ENCODE data around the gene ZC3H12A.
A peak's percentile ranks its signal among the peaks of the same experiment; 100 is the strongest.

ZC3H12A gene

GRCh38 chr1:37456614-37457013 lies 17.8 kb upstream of the ZC3H12A start:
- no peak for DNase-seq

DNA sequence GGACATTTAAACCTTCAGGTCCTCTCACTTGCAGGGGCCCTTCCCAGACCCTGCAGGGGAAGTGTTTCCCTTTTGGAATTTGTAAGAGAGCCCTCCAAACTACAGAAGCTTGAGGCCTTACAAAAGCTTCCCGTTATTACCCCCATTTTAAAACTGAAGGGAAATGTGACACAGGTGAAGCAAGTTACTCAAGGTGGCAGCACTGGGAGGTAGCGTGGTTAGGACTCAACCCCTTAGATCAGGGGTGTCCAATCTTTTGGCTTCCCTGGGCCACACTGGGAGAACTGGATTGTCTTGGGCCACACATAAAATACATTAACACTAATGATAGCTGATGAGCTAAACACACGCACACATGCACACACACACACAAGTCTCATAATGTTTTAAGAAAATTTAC lies 15.8 kb upstream of the ZC3H12A start:
- no peak for DNase-seq

- peak in 1 of 4 experiments; percentile 23 for DNase-seq
Measured at GRCh38 chr1:37461698-37462436, 12.5 kb upstream of the ZC3H12A start.

- DNase-seq, result no peak
Measured at GRCh38 chr1:37464443-37464842, 9.9 kb upstream of the ZC3H12A start.

DNA sequence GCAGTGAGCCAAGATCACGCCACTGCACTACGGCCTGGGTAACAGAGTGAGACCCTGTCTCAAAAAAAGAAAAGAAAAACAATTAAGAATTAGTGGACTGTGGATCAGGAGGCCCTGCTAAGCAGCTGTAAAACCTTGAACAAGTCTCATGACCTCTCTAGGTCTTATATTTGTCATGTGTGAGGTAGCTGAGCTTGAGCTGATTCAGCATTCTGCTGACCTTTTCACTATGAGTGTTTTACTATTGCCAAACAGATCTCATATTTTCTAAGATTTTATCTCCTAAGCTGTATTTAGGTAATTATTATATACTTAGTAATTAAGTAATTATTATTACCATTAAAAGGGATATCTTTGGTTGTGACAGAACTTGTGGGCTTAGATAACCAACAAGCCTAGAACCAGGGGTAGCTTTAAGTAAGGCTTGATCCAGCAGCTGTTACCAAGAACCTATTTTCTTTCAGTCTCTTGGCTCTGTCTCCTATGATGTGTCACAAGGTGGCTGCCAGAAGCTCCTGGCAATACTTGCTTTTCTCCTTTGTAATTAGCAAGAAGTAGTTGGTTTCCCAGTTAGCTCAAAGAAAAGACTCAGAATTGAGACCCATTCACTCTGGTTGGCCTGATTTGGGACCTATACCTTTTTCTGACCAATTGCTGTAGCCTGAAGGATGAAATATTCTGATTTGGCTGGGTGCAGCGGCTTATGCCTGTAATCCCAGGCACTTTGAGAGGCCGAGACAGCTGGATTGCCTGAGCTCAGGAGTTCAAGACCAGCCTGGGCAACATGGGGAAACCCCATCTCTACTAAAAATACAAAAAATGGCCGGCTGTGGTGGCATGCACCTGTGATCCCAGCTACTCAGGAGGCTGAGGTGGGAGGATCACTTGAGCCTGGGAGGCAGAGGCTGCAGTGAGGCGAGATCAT lies 8.5 kb upstream of the ZC3H12A start:
- peak in 2 of 4 experiments; percentile 55 to 58 for DNase-seq

GRCh38 chr1:37468037-37468436 lies 6.3 kb upstream of the ZC3H12A start:
- no peak for DNase-seq

DNA sequence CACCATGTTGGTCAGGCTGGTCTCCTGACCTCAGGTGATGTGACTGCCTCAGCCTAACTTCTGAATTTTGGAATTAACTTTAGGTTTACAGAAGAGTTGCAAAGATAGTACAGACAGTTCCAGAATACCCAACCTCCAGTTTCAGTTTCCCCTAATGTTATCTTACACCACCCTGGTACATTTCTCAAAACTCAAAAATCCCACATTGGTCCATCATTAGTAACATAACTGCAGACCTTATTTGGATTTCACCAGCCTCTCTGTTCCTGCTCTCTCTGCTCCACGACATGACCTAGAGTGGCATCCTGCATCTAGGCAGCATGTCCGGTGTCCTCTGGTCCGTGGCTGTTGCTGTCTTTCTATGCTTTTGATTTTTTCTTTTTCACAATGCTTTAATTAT lies 5.0 kb upstream of the ZC3H12A start:
- no peak for DNase-seq

GRCh38 chr1:37471345-37472231 lies 2.8 kb upstream of the ZC3H12A start:
- peak; percentile 74 to 88 (median 88) for DNase-seq

- DNase-seq, result no peak
Measured at GRCh38 chr1:37472281-37472680, 2.1 kb upstream of the ZC3H12A start.

DNA sequence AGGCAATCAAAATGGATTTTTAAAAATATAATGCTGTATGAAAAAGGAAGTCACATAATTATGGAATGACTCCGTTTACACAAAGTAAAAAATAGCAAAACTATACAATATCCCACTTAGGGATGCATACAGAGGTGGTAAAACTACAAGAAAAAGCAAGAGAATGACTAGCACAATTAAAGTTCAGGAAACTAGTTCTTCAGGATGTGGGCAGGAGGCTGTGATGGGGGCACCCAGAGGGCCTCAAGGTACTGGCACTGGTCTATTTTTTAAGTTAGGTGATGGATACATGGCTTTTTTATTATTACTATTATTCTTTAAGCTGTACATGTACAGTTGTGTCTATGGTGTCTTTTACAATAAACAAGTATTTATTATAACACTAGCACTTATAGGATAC lies 1.4 kb upstream of the ZC3H12A start:
- no peak for DNase-seq

DNA sequence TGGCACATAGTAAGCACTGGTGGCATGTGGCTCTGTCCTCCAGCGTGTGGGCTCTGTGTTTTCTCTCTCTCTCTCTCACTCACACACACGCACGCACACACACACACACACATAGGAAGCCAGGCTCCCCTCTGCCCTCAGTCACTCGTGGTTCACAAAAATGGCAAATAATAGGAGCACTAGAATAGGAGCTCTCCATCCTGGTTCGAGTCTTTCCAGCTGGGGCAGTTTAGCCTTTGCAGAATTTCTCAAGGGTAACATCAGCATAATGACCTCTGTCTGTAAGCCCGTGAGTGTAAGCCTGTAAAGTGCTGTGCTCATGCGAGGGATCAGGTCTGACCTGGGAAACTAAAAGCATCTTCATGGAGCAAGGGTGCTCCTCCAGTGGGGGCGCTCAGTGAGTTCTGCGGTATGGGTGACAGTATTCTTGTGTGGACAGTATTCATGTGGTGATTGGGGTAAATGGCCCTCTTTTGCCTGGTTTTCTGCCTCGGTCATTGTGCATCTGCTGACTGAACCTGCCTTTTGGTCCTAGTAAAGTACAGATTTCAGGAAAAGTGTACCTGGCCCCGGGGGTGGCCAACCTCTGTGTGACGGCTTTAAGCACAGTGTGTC lies 842 bp upstream of the ZC3H12A start:
- peak in 2 of 4 experiments; percentile 34 to 36 for DNase-seq

DNA sequence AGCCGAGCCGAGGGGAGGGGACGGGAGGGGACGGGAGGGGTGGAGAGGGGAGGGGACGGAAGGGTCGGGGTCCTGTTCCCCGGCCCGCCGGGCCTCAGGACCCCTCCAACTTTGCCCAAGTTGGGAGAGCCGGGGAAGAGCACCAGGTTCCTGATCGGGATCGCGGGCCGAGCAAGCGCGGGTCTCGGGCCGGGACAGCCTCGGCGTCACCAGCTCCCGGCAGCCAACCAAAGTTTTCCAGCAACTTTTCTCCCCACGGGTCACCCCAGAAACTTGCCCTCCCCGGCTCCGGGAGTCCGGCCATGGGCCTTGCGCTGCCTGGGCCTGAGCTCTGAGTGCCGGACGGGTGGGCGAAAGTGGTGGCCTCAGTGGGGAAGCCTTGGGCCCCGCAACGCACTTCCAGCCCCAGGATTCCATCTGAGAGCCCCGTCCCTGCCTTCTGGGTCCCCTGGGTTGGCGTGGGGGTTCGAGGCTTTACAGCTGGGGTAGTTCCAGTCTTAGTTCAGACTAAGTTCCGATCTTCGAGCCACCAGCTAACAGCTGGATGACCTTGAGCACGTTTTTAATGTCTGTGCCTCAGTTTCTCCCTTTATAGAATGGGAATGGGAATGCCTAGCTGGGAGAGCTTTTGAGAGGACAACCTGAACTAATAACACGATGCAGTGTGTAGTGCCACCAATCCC lies 458 bp downstream of the ZC3H12A start:
- peak; percentile 26 to 53 (median 38) for DNase-seq

DNA sequence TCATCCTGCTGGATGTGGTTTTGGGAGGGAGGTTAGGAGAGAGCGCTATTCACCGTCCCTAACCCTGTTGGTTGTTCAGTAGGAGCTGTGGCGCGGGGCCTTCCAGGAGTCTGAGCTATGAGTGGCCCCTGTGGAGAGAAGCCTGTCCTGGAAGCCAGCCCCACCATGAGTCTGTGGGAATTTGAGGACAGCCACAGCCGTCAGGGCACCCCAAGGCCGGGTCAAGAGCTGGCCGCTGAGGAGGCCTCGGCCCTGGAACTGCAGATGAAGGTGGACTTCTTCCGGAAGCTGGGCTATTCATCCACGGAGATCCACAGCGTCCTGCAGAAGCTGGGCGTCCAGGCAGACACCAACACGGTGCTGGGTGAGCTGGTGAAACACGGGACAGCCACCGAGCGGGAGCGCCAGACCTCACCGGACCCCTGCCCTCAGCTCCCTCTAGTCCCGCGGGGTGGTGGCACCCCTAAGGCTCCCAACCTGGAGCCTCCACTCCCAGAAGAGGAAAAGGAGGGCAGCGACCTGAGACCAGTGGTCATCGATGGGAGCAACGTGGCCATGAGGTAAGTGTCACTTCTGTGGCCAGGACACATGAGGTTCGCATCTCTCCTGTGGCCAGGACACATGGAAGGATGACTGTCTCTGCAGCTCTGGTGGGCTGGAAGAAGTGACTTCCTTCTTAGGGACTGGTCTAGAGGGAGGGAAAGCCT lies 1.2 kb downstream of the ZC3H12A start:
- DNase-seq, result peak in 1 of 4 experiments; percentile 19

- DNase-seq, result no peak
Measured at GRCh38 chr1:37476087-37476452, 1.7 kb downstream of the ZC3H12A start.

- DNase-seq, result peak; percentile 47 to 70 (median 60)
Measured at GRCh38 chr1:37476460-37477197, 2.2 kb downstream of the ZC3H12A start.

GRCh38 chr1:37477198-37477931 lies 3.0 kb downstream of the ZC3H12A start:
- DNase-seq, result peak; percentile 71 to 86 (median 81)

DNA sequence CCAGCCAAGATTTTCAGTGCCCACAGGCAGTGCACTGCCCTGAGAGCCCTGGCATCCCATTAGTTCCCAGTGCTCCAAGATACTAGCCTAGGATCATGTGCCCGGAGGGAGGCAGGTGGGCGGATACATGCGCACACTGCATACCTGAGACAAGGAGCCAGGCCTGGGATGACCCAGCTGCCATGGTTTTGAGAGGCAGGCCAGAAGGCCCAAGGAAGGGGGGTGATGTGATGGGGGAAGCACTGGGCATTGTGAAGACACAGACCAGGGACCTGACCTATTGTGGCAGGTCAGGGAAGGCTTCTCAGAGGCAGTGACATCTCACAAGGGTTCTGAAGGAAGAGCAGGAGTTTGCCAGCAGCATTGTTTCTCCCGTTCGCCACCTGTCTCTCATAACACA lies 3.6 kb downstream of the ZC3H12A start:
- peak in 1 of 4 experiments; percentile 7 for DNase-seq

- DNase-seq, result peak; percentile 61 to 82 (median 69)
Measured at GRCh38 chr1:37478451-37478881, 4.1 kb downstream of the ZC3H12A start.

- peak in 2 of 4 experiments; percentile 29 to 35 for DNase-seq
Measured at GRCh38 chr1:37478890-37479254, 4.5 kb downstream of the ZC3H12A start.

Measured in suppressor macrophage (primary cell).